Dermis microvascular lymphatic vessel endothelial cell (primary cell): ENCODE measurements around the gene SEPHS2. TPM values are rescaled to one million over a fixed set of nuclear protein-coding genes. Genes with fewer than 3 reads are reported as not detected.

Experiments
- DNase-seq, 2 donors: peaks; one replicate each; pipeline versions ENCODE4 v3.0.0 to v3.0.0-alpha.2; 2010; ENCODE audit warnings: low read depth in 2 of 2
- total RNA-seq: library from RNA; depleted of rRNA; stranded (reverse); fragments of >200 nt; gene quantifications from 2 replicates; pipeline ENCODE4 v1.2.1, GENCODE V29; 2014

SEPHS2 gene
- total RNA-seq, 1 donor from 2014 or later, result 13.6 TPM

DNA sequence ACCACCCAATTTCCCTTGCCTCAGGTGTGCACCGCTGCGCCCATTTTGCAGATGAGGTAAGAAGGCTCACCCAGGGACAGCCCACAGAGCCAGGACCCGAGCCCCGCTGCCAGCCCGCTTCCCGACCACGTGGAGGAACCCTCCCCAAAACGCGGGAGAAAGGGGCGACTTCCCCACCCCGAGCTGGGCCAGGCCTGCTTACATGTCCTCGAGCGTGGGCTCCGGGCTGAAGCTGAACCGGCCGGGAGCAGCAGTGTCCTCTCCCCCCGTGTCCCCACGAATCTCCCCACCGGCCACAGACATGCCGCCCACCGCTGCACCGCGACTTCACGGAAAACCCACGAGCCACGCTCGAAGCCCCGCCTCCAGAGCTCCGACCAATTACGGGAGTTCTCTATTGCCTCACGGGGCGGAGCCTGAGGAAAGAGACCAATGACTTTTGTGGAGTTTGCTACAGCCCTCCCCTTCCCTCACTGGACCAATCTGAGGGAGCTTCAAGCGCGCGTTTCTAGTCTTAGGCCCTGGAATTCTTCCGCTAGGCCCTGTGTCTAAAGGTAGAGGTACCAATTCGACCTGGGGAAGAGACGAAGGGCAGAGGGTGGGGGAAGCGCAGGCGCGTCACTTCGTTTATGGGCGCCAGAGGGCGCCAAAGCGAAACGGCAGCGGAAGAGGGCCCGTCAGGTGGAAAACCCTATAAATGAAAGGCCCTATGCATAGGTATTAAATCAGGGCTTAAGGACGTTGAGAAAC lies 15.8 kb downstream of the SEPHS2 start, which contains the start of gene DCTPP1:
TSS of gene DCTPP1 (minus strand) at position 353 of the 750 bp plus-strand sequence. CDS start at position 303, 50 bp downstream.
- DNase-seq, result peak; percentile 99

DNA sequence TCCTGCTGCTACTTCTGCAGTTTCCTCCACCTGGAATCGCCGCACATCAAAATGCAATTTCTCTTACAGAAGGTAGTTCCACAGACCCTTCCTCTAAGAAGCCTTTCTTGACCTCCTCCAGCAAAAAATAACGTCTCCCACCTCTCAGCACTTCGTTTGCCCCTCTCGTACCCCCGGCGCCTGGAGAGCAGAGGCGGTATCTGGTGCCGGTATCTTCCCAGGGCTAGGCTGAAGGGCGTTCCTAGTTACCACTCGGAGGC lies 16.3 kb downstream of the SEPHS2 start:
- no peak for DNase-seq

DNA sequence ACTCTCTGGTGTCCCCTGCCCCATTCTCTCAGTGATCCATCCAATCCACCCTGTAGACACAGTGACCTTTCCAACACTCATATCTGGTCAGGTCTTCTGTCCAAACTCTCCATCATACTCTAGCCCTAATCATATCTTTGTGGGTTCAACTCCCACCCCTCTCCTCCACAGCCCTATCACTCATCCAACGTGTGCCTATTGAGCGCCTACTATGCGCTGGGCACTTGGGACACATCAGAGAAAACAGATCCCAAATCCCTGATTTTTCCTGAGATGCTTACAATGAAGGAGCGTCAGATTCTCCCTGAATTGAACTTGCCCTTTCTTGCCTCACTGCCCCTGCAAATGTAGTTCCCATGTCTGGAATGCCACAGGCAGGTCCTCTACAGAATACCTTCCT lies 17.6 kb downstream of the SEPHS2 start:
- DNase-seq, result no peak

DNA sequence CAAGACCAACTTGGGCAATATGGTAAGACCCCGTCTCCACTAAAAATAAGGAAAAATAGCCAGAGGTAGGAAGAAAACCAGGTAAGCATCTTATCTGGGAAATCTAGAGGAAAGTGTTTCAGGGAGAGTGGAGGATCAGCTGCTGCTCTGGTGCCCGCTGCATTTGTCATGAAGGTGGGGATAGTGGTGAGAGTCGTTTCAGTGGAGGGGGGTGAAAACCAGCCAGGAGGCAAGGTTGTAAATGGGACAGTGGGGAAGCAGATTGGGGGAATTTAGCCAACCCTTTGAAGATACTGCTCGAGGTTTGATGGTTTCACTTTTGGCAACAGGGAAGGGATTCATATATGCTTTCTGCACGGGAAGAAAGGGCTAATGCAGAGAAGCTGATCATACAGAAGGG lies 24.7 kb downstream of the SEPHS2 start:
- DNase-seq, result no peak

DNA sequence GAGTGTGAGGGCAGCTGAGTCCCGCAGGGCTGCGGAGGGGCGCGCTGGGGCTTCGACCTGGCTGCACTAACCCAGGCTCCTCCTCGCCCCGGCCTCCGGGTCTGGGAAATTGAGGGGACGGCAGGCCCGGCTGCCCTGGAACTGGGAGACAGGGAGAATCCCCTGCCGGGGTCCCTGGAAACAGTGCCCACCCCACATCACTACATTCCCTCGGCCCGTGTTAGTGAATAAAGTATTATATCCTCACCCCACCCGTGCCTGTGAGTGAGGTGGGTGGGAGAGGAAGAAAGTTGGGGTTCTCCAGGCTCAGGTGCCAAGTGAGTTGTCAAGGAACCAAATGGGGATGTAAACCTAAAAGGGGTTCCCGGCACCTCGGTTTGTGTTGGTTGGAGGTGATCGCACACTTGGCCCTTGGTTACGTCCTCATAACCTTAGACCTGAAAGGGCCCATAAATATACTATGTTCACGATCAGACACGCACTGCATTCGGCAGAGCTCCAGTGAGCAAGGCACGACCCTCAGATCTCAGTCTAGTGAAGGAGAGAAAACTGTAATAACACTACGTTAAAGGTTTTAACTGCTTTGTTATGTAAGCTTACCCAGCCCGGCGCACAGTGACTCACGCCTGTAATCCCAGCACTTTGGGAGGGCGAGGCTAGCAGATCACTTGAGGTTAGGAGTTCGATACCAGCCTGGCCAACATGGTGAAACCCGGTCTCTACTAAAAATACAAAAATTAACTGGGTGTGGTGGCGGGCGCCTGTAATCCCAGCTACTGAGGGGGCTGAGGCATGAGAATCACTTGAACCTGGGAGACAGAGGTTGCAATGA lies 27.1 kb downstream of the SEPHS2 start:
- no peak for DNase-seq

DNA sequence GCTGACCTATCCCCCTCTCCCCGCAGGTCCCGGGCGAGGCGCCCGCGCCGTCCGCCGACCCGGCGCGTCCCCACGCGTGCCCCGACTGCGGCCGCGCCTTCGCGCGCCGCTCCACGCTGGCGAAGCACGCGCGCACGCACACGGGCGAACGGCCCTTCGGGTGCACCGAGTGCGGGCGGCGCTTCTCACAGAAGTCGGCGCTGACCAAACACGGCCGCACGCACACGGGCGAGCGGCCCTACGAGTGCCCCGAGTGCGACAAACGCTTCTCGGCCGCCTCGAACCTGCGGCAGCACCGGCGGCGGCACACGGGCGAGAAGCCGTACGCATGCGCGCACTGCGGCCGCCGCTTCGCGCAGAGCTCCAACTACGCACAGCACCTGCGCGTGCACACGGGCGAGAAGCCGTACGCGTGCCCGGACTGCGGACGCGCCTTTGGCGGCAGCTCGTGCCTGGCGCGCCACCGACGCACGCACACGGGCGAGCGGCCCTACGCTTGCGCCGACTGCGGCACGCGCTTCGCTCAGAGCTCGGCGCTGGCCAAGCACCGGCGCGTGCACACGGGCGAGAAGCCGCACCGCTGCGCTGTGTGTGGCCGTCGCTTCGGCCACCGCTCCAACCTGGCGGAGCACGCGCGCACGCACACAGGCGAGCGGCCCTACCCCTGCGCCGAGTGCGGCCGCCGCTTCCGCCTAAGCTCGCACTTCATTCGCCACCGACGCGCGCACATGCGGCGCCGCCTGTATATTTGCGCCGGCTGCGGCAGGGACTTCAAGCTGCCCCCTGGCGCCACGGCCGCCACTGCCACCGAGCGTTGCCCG lies 27.9 kb downstream of the SEPHS2 start:
- DNase-seq, result peak; percentile 93 to 97

DNA sequence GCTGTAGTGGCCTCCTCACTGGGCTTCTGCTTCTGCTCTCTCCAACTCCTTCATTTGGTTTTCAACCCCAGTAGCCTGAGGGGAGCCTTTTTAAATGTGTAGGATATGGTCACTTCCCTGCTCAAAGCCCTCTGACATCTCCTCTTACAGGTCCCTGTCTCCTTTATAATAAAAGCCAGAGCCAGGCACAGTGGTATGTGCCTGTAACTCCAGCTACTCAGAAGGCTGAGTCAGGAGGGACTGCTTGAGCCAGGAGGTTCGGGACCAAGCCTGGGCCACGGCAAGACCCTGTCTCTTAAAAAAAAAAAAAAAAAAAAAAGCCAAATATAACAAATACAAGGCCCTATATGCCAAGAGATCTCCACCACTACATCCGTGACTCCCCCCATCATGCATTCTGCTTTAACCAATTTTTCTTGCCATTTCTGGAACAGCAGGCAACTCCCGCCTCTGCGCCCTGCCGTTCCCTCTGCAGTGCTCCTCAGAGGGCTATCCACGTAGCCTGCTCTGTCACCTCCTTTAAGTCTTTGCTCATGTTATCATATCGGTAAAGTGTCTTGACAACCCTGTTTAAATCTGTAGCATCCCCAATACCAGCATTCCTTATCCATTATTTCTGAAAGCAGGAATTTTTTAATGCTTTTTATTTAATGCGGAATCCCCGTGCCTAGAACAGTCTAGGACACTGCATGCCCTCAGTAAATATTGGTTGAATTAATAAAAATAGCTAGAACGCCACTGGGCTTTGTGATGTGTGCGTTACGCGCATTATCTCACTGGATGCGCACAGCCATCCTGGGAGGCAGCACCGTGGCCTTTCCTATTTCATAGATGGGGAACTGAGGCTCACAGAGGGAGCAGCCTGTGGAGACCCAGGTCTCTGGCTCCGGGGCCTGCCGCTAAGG lies 28.8 kb downstream of the SEPHS2 start:
- DNase-seq, result no peak

DNA sequence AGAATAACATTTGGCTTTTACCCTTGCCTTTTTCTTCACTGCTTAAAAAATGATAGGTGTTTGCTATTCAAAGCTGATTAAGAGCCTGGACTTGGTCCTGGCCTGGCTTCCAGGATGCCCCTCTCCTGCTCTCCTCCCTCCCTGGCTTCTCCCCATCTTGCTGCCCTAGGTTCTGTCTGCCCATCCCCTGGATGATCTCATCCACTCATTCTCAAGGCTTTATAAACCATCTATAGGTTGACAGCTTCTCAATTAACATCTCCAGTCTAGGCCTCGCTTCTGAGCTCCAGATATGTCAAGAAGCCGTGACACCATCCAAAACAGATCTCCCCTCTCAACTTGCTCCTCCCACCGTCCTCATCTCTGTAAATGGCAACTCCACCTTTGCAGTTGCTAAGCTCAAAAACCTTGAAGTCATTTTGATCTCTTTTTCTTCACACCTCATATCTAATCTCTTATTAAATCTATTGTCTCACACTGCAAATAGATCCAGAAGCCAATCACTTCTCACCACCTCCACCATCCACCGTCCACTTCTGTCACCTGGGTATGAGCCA lies 29.5 kb downstream of the SEPHS2 start:
- DNase-seq, result no peak

DNA sequence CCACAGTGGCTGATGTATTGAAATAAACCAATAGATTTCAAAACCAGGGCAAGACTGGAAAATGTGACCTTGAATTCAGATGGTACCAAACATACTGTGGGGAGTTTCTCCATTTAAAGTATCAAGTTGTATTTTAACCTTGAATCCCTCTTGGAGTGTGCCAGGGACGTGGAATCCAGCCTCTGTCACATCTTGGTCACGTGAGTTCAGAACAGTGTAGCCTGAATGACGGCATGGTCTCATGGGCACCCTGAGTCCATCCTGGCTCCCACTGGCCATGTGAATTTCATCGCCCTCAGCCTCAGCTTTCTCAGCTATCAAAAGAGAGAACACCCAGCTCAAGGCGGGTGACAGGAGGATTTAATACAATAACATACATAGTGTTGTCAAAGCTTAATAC lies 31.5 kb downstream of the SEPHS2 start:
- no peak for DNase-seq

DNA sequence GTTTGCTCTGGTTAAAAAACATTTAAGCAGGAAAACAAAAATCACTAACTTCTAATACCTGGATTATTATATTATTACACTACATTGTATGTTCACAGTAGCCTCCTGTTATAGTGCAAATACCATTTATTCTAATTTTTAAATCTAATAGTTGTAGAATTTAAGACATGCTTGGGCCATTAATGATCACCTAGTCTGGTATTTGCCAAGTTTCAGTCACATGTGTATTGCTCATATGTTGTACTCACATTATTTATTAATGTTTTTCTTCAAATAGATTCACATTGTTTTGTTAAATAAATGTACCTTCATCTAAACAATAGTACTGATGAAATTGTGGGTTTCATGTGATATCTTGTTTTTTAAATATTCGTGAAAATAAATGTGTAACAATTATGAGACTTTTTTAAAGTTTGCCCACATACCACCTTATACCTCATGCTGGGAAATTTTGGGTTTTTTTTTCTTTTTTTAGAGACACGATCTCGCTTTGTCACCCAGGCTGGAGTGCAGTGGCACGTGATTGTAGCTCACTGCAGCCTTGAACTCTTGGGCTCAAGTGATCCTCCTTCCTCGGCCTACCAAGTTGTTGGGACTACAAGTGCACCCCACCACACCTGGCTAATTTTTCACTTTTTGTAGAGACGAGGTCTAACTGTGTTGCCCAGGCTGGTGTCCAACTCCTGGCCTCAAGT lies 32.4 kb downstream of the SEPHS2 start:
- DNase-seq, result no peak

DNA sequence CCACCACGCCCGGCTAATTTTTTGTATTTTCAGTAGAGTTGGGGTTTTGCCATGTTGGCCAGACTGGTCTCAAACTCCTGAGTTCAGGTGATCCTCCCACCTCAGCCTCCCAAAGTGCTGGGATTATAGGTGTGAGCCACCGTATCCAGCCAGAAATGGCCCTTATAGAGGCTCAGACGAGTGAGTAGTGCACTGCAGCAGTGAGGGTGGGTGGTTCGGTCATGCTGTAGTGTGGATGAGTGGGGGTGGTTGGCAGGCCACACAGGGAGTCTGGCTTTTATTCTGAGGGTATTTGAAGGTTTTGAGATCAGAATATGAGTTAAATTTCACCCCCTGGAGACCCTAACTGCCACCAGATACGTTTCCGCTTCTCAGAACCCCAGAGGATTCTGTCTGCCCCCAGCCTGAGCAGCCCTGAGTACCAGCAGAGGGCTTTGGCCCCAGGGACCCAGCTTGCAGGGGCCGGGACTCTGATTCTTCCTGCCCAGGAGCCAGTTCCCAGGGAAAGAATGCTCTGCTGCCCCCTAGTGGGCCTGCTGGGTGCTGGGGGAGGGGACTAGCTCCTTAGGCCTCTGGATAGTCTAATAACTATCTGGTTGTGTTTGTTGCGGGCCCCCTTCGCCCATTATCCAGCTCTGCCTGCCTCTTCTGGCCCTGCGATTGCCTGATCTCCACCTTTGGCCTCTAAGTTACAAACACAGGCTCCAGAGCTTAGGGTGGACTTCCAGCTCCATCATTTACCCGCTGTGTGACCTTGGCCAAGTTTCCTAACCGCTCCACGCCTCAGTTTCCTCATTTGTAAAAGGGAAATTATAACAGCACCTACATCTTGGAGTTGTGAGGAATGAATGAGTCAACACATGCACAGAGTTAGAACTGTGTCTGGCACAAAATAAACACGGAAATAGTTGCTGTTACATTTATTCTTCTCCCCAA lies 36.3 kb downstream of the SEPHS2 start:
- DNase-seq, result peak; percentile 72 to 88

DNA sequence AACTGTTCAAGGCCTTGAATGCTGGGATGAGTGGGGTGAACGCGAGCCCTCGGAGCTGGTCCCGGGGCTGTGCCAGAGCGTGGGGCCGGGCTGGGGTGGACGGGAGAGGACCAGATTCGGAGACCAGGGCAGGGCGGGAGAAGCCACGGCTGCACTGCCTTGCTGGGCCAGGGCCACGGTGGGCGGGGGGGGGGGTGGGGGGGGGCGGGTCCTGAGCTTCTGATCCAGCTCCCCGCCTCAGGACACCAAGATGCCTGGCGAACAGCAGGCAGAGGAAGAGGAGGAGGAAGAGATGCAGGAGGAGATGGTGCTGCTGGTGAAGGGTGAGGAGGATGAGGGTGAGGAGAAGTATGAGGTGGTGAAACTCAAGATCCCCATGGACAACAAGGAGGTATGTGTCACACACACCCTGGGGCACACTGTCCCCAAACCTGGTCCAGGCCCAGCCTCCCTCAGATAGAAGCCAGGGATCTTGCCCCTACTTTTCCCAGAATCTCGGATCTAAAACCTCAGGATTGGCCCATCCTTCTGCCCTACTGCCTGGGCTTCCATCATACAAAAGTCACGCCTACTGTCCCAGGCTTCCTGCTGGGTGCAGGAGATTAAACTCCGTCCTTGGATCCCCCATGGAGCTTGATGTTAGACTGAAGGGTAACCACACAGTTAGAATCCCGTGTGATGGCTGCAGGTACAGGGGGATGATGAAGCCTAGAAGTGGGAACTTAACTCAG lies 37.7 kb downstream of the SEPHS2 start:
- no peak for DNase-seq

DNA sequence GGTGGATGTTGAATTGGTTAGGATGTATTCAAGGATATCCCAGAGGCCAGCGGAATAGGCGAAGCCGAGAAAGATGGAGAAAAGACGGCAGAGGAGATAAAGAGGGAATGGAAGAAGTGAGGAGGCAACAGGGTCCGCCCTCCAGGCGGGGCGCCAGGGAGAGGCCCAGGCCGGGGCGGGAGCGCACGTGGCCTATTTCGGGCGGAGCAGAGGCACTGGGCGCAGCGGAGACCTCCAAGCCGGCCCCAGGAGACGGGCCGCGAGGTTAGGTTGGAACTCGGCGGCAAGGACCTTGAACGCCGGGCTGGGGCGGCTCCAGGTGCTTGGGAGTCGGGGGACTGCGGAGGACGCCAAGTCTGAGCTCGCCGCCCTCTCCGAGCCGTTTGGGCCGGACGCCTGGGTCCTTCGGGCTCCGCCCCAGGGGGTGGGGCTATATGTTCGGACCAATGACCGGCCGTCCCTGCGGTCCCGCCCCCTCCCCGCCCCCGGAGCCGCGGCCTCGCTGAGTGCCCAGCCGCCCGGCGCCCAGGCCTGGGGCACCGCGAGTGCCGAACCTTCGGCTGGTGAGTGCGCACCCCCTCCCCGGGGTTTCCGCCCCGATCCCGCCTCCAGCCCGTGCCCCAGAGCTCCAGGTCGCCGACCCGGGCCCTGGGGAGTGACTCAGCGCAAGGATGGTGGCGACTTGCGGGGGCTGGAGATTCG lies 38.4 kb downstream of the SEPHS2 start, which contains the start of gene ZNF771:
TSS of gene ZNF771 (plus strand) at position 505 of the 702 bp plus-strand sequence. CDS start 448 bp downstream, outside the sequence.
- DNase-seq, result peak; percentile 58 to 90

DNA sequence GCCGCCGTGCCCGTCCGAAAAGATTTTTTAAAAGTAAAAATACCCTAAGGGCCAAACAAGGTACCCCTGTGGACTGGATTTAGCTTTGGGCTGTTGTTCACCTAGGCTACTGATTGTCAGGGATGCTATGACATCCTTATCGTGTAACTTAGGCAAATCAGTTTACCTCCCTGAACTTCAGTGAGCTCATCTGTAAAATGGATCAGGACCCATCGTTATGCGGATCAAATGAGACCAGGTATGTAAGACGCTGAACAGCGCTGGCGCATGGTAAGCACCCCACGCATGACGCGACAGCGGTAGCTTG lies 38.9 kb downstream of the SEPHS2 start:
- DNase-seq, result no peak

DNA sequence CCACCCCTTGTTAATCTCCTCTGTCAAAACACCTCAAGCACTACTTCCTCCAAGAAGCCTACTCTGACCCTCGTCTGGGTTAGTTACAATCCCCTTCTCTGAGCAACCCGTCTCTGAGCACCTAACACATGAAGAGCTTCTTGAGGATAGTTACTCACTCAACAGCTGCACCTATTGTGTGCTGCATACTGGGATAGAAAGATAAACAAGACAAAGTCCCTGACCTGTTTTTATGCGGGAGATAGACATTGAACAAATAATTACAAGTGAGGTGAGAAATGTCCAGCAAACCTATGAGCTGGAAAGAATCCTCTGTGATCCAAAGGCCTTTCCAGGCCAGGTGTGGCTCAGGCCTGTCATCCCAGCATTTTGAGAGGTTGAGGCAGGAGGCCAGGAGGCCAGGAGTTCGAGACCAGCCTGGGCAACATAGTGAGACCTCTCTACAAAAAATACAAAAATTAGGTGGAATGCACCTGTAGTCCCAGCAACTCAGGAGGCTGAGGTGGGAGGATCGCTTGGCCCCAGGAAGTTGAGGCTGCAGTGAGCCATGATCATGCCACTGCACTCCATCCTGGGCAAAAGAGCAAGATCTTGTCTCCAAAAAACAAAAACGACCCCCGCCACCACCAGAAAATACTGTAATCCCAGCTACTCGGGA lies 43.8 kb downstream of the SEPHS2 start:
- no peak for DNase-seq

DNA sequence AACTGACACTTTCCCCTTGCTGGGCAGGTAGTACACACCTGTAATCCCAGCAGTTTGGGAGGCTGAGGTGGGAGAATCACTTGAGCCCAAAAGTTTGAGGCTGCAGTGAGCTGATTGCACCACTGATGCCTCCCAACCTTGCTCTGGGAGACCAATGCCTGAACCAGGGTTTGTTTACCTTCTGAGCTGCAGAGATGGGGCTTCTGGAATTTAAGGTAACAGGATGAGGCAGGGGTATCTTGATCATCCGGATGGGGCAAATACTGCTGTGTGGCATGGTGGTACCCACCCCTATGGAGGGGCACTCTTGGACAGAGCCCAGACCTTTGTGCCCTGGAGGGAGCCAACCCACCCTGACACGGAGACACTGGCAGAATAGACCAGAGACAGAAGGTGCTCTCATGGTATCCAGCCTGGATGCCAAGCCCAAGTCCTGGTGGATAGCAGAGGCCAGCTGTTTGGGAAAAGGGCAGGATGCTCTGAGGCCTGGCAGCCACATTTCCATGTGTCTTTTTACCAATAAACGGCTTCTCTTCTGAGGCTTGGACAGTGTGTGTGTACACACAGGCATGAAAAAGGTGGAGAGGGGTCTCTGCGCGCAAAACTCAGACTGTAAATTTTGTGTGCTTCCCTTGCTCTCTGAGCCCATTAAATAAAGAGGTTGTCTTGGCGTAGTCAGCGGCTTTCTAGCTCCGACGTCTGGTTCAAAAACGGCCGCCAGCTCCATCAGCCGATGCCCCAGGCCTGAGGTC lies 46.1 kb downstream of the SEPHS2 start:
- no peak for DNase-seq
